Erythroblast (primary cell): ENCODE results near the gene ZFP90.

Experiments
- GATA1 ChIP-seq: IDR thresholded peaks from 2 replicates; pipeline ENCODE4 v1.6.1; 2011; ENCODE audit warnings: low read depth, mild to moderate bottlenecking, control low read depth, low read length, moderate library complexity
- POLR2A ChIP-seq: IDR thresholded peaks from 2 replicates; pipeline ENCODE4 v1.6.1; 2011; ENCODE audit warnings: mild to moderate bottlenecking, low read length

- TF ChIP-seq POLR2A = no peak
- no peak for TF ChIP-seq GATA1
These were observed 9.5 kb upstream of the ZFP90 start for GRCh38 chr16:68529608-68529930.
